GM18507 (cell line): Measurements from ENCODE around the gene FAM120A.

ENCODE experiments used
- DNase-seq: peaks from one replicate; pipeline ENCODE4 v3.0.0; 2011; ENCODE audit warnings: low read depth; ENCODE audit not compliant: insufficient read length; ENCODE audit errors: extremely low spot score
- FAIRE-seq: peaks from 2 replicates; lab custom pipeline; 2011; peaks lifted over from hg19 to GRCh38; lab: Jason Lieb, UNC

Gene FAM120A

GRCh38 chr9:93587651-93588347 lies 136.3 kb downstream of the FAM120A start:
- no peak for FAIRE-seq
- no peak for DNase-seq

DNA sequence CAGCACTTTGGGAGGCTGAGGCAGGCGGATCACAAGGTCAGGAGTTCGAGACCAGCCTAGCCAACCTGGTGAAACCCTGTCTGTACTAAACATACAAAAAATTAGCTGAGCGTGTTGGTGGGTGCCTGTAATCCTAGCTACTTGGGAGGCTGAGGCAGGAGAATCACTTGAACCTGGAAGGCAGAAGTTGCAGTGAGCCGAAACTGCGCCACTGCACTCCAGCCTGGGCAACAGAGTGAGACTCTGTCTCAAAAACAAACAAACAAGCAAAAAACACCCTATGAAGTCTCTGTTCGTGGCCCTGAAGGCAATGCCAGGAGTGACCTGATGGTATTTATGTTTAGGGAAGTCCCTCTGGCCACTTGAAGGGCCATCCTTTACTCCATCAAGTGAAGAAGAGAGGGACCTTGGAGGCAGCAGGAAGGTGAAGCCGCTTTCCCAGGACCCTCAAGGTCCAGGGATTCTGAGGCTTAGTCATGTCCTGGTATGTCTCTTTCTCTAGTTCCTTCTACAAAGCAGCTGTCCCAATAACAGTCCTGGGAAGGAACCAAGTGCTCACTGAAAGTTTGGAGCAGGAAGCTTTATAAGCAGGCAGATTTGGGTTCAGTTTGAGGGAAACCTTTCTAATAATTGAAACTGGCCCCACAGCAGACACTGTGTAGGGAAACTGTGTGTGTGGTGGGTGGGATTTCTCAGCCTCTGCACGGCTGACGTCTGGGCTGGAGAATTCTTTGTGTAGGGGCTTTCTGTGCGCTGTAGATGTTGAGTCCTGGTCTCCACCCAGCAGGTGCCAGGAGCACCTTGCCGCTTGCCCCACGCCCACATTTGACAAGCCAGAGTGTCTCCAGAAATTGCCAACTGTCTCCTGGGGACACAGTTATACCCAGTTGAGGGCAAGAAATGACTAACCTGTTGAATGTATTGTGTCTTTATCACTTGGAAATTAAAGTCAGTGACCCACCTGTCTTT lies 137.4 kb downstream of the FAM120A start:
- FAIRE-seq (no peak), DNase-seq (no peak)

- FAIRE-seq (no peak), DNase-seq (no peak)
Measured at GRCh38 chr9:93589688-93590087, 138.2 kb downstream of the FAM120A start.

GRCh38 chr9:93590609-93591234 lies 139.2 kb downstream of the FAM120A start:
- DNase-seq (no peak), FAIRE-seq (no peak)

- no peak for FAIRE-seq
- no peak for DNase-seq
Measured at GRCh38 chr9:93591301-93592007, 140.0 kb downstream of the FAM120A start.

DNA sequence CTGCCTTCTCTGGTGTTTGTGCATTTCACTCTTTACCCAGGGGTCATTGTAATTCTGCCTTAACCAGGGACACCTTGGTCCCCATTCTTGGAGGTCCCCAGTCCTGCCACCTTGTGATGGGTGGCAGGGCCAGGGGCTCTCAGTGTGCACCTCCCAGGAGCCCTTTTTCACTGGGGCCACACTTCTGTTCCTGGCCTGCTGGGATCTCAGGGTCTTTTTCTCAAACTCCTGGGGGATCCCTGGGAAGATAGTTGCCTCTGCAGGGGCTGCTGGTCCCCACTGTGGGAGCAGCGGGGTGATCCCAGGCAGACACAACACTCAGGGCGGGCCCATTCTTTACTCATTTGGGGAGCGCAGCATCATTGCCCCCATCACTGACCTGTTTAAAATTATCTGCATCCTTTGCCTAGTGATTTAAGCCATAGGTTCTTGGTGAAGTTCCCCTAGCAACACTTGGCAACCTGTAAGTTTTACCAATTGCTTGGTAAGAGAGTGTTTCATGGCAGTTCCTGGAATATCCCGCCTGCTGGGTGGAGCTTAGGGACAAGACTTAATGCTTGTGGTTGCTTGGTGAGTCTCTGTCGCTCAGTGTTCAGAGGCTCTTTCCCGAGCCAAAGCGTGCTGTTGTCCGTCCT lies 140.6 kb downstream of the FAM120A start:
- no peak for FAIRE-seq
- DNase-seq: no peak

- FAIRE-seq (no peak), DNase-seq (no peak)
Measured at GRCh38 chr9:93592643-93593021, 141.1 kb downstream of the FAM120A start.

GRCh38 chr9:93593144-93593658 lies 141.7 kb downstream of the FAM120A start:
- FAIRE-seq: no peak

DNA sequence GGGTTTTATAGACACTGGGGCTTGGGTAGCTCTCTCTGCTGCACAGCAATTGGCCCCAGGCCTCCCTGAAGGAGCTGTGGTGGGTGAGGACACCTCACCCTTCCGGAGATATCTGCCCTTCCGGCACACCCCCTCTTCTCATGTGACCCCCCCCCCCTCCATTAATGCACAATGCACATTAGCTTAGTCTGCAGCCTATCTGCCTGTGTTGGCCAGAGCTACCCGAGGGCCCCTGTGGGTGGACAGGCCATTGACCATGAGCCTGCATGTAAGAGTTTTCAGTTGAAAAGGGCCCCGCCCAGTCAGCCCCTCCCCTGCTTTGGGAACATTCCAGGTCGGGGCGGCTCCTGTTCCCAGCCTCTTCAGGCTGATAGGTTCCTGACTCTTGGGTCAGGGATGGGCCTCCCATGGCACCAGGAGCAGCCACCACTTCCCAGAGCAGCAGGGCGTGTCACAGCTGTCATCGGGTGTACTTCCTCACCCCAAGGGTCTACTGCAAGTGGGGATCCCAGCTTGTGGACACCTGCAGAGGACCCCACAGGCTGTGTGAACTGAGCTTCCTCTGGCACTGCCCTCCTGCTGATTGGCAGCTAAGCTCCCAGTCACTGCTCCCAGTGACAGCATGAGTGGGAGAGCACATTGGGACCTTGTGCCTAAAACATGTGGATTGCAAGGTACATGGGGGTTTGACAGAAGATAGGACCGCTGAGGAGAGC lies 142.7 kb downstream of the FAM120A start:
- FAIRE-seq: no peak
- DNase-seq: no peak

More at GRCh38 chr9:93593144-93593658, 141.7 kb downstream of the FAM120A start:
- DNase-seq: no peak

GRCh38 chr9:93595461-93595860 lies 144.0 kb downstream of the FAM120A start:
- no peak for DNase-seq
- FAIRE-seq: no peak

DNA sequence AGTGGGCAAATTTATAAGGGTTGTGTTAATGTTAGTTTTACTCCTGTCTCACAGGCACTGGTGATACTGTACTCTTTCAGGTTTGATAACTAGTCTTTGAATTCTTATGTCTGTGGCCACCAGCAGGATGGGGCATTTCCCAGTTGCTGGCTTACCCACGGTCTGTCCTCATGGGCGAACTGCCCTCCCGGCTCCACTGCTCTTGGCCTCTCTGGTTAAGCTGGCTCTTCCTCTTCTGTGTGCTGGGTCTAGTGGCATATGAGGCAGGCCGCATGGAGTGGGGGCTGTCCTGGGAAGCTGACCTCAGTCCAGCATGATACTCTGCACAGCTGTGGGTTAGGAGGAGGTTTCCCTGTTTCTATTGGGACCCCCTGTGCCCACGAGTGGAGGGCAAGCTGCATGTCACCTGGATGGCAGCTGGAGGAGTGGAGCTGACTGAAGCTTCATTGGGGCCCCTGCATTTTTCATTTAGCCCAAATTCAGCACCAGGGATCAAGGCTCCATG lies 144.4 kb downstream of the FAM120A start:
- DNase-seq (no peak), FAIRE-seq (no peak)

- DNase-seq (no peak), FAIRE-seq (peak; percentile 56)
Measured at GRCh38 chr9:93596399-93596798, 144.9 kb downstream of the FAM120A start.

- FAIRE-seq (no peak), DNase-seq (no peak)
Measured at GRCh38 chr9:93597142-93597706, 145.7 kb downstream of the FAM120A start.

- DNase-seq (no peak), FAIRE-seq (no peak)
Measured at GRCh38 chr9:93597871-93598646, 146.6 kb downstream of the FAM120A start.

GRCh38 chr9:93598647-93599241 lies 147.3 kb downstream of the FAM120A start:
- DNase-seq: no peak
- FAIRE-seq: no peak

GRCh38 chr9:93599571-93600403 lies 148.3 kb downstream of the FAM120A start:
- peak; percentile 15 for FAIRE-seq
- no peak for DNase-seq
